Fibroblast of peridontal ligament (primary cell): ENCODE data around the gene SAP30.
A peak's percentile ranks its signal among the peaks of the same experiment; 100 is the strongest.

ENCODE experiments used
- DNase-seq: peaks from one replicate; pipeline ENCODE4 v3.0.0-alpha.2; 2010; ENCODE audit errors: extremely low read depth

SAP30 gene

DNA sequence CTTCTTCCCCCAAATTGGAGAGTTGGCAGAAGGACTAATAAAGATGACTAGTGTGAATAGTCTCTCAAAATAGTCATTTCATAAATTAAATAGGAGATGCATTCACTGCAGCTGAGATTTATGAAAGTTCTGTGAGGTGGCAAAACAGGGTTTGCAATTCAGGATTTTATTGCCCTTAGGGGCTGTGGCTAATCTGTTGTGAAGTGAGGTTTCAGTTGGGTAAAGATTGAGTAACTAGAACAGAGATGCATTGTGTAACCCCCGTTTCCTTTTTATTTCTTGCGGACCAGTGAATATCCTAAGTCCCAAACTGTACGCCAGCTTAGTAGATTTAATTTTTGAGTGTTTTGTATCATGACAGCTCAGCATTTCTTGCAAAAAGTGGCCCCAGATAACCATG is 44.3 kb downstream of the SAP30 start:
- no peak for DNase-seq

DNA sequence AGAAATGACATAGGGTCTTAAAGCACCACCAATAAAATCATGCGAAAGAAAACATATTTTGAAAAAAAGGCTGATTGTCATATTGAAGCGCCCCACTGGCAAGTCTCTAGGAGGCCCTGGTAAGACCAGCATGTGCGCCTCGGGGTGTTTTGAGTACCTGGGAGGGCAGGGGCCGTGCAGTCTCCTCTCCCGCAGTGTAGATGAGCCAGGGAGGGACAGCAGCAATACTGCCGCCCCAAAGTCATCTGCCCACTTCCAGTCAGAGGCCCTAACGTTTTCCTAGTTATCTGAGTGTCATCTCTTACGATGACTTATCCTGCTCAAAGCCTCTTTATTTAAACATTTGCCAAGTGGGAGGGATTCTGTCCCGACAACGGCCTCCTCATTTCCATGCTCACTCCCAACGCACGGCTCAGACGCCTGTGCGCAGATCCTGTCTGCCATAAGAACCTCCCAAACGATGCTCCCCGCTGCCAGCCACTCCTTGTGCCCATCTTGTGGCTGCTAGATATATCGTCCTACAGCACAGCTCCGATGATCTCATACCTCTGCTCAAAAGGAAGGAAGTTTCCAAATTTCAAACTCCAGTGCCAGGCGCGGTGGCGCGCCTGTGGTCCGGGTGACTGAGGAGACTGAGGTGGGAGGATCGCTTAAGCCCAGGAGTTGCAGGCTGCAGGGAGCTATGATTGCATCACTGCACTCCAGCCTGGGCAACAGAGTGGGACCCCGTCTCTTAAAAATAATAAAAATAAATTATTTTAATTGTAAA is 45.3 kb downstream of the SAP30 start:
- no peak for DNase-seq

DNA sequence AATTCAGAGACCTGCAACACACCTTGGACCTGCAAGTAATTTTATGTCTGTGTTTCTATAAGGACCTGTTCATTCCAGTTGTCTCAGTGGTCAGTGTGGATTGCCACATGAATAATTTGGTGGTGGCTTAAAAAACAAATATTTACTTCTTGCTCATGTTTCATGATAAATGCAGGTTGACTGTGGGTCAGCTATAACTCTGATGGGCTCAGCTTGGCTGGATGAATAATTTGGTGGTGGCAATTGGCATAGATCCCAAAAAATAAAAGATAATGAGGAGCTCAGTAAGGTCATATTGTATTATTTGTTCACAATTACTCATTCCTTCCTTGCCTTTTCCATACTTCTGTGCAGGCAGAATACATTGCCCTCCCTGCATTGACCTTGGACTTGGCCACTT is 47.1 kb downstream of the SAP30 start:
- no peak for DNase-seq

DNA sequence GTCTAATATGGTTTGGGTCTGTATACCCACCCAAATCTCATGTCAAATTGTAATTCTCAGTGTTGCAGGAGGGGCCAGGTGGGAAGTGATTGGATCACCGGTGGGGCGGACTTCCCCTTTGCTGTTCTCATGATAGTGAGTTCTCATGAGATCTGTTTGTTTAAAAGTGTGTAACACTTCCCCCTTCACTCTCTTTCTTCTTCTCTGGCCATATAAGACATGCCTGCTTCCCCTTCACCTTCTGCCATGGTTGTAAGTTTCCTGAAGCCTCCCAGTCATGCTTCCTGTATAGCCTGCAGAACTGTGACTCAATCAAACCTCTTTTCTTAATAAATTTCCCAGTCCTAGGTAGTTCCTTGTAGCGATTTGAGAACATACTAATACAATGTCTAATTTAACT is 47.9 kb downstream of the SAP30 start:
- DNase-seq: no peak

DNA sequence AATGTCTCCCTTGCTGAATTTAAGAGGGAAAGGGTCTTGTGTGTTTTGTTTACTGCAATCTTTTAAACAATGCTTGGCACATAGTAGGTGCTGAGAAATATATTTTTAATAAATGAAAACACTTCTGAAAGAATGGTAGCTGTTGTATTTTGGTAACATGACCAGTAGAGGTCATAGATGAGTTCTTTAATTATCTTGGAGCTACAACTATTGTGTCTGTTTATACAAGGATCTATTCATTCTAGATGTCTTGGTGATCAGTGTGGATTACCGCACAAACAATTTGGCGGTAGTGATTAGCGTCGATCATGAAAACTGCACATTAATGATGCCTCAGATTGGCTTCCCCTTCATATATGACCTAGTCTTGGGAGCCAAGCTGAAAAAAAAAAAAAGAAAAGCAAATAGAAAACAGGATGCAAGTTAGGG is 49.6 kb downstream of the SAP30 start:
- DNase-seq: peak; percentile 70

DNA sequence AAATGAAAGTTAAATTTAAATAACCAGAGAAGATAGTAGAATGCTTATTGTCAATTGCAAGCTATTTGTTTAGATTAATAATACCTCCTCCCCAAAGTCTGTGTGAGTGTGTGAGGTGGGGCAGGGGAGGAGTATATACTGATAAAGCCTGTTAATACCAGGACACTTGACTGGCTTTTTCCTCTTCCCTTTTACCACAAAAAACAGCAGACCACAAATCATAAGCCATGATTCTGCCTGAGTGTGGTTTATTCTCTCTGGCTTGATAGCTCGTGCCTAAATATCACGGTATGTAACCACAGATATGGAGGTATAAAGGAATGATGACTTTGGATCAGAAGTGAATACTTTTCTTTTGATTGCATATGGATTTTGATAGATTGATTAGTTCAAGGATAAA is 50.0 kb downstream of the SAP30 start:
- DNase-seq: no peak

DNA sequence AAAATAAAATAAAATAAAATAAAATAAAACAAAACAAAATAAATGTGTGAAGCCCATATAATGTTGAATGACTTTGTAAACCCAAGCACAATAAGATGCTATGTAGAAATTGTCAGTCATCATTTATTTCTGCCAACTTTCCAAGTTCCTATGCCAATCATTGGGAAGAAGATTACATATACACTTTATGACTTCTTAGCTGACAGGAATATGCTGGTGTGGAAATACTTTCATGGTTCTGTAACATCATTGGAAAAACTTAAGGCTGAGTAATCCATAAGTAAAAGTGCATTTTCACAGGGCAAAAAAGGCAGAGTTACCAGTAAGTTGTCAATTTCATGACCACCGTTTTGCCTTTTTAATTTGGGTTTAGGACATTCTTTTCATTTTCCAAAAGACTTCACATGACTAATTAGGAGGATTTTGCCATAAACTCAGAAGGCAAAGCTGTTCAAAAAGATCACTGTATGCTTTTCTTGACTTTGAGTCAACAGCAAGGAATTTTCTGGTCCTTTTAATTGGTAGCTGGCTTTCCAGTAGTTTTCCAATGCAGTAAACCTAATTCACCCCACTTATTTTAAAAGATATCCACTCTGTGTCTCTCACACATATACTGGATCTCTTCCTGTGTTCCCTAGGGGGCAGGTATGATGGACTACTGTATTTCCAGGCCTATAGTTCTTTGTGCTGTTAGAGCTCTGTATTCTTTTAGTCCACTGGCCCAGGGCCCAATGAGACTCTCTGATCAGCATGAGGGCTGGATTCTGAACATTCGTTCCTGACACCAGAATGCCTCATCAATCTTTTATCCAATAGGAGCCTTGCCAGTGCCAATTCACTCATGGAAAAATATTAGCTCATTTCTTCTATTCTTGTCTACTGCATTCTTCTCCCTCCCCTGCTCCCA is 54.4 kb downstream of the SAP30 start:
- DNase-seq: peak; percentile 96

DNA sequence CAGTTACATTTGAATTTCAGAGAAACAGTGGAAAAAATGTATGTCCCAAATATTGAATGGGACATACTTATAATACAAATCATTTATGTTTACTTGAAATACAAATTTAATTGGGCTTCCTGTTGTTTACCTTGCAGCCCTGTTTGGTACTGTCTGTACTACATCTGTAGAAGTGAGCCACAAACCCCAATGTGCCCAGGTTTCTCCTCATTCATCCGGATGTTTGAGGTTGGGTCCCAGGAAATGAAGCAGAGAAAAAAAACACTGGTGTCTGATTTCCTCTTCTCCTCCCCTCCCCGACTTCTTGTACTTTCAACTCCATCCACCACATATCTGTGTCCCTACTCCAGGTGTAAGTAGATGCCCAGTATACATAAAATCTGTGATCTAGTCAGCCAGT is 55.3 kb downstream of the SAP30 start:
- no peak for DNase-seq
